PFSK-1 (cell line): ENCODE data around the gene GLT8D1.

Experiments used
- POLR2AphosphoS5 ChIP-seq: IDR thresholded peaks from 2 replicates; pipeline ENCODE4 v1.6.1; 2012; ENCODE audit warnings: low read depth, mild to moderate bottlenecking, control low read depth, low read length, moderate library complexity
- SIN3A ChIP-seq: IDR thresholded peaks from 2 replicates; pipeline ENCODE4 v1.6.1; 2012; ENCODE audit warnings: mild to moderate bottlenecking, low read length, moderate library complexity, borderline replicate concordance; ENCODE audit not compliant: insufficient read depth

- TF ChIP-seq SIN3A (no peak), POLR2AphosphoS5 (no peak)
These were observed 15.0 kb downstream of the GLT8D1 start for GRCh38 chr3:52690560-52690959.
